Measurements from ENCODE around the gene NFIB. TPM values are rescaled to one million over a fixed set of nuclear protein-coding genes. Genes with fewer than 3 reads are reported as not detected.

The NFIB gene
- total RNA-seq, 1 donor from 2014 or later, result 9.4 TPM

GRCh38 chr9:14340219-14340873, 26.4 kb upstream of the NFIB start:
- Histone ChIP-seq H2AFZ (ENCODE audit: low read depth, low read length) (no peak overlapping the region), H3K27ac (ENCODE audit: low read depth, low read length) (no peak overlapping the region), H3K9me3 (ENCODE audit: insufficient read depth, low read depth, low read length) (no peaks in the 10 kb centered on the region), H3K36me3 (ENCODE audit: insufficient read depth, low read length) (no peaks in the 10 kb centered on the region), H3K27me3 (ENCODE audit: insufficient read depth, low read length) (peaks cover 70% of the 10 kb centered on the region), H3K79me2 (ENCODE audit: insufficient read depth, low read length) (no peaks in the 10 kb centered on the region), H3K9ac (ENCODE audit: low read length) (no peak overlapping the region), H3K4me2 (ENCODE audit: low read length) (no peak overlapping the region), H3K4me1 (ENCODE audit: insufficient read depth, low read length) (no peaks in the 10 kb centered on the region), H3K4me3 (ENCODE audit: insufficient read depth, low read depth, low read length) (no peak overlapping the region), H4K20me1 (ENCODE audit: insufficient read depth, low read length) (no peaks in the 10 kb centered on the region)
- H3K4me3 Mint-ChIP-seq (ENCODE audit: unreplicated experiment), result no peak overlapping the region
- no peaks in the 10 kb centered on the region for H3K9me3 Mint-ChIP-seq (ENCODE audit: unreplicated experiment)
- H3K4me1 Mint-ChIP-seq (ENCODE audit: low read depth, unreplicated experiment), result peaks cover 2% of the 10 kb centered on the region
- DNase-seq (ENCODE audit: low read depth) (no peak), FAIRE-seq (no peak)
- no peak overlapping the region for H3K27ac Mint-ChIP-seq (ENCODE audit: unreplicated experiment)
- TF ChIP-seq EZH2 (IDR thresholded peaks at IDR 0.05; ENCODE audit: insufficient read depth, low read length) (no peak), CTCF (IDR thresholded peaks at IDR 0.05; ENCODE audit: insufficient read depth, low read depth, low read length) (no peak)
- no peaks in the 10 kb centered on the region for H3K36me3 Mint-ChIP-seq (ENCODE audit: low read depth, unreplicated experiment)
- peaks cover 22% of the 10 kb centered on the region for H3K27me3 Mint-ChIP-seq (ENCODE audit: low read depth, unreplicated experiment)

- Histone ChIP-seq H4K20me1 (ENCODE audit: insufficient read depth, low read length) (no peaks in the 10 kb centered on the region), H3K27ac (ENCODE audit: low read depth, low read length) (no peak overlapping the region), H3K4me3 (ENCODE audit: insufficient read depth, low read depth, low read length) (no peak overlapping the region), H3K27me3 (ENCODE audit: insufficient read depth, low read length) (peaks cover 64% of the 10 kb centered on the region), H3K9ac (ENCODE audit: low read length) (no peak overlapping the region), H3K4me2 (ENCODE audit: low read length) (no peak overlapping the region), H3K9me3 (ENCODE audit: insufficient read depth, low read depth, low read length) (no peaks in the 10 kb centered on the region), H2AFZ (ENCODE audit: low read depth, low read length) (no peak overlapping the region), H3K79me2 (ENCODE audit: insufficient read depth, low read length) (no peaks in the 10 kb centered on the region), H3K4me1 (ENCODE audit: insufficient read depth, low read length) (no peaks in the 10 kb centered on the region), H3K36me3 (ENCODE audit: insufficient read depth, low read length) (no peaks in the 10 kb centered on the region)
- no peaks in the 10 kb centered on the region for H3K36me3 Mint-ChIP-seq (ENCODE audit: low read depth, unreplicated experiment)
- no peak overlapping the region for H3K4me3 Mint-ChIP-seq (ENCODE audit: unreplicated experiment)
- FAIRE-seq, result no peak
- H3K27me3 Mint-ChIP-seq (ENCODE audit: low read depth, unreplicated experiment), result peaks cover 22% of the 10 kb centered on the region
- no peaks in the 10 kb centered on the region for H3K9me3 Mint-ChIP-seq (ENCODE audit: unreplicated experiment)
- H3K4me1 Mint-ChIP-seq (ENCODE audit: low read depth, unreplicated experiment), result no peaks in the 10 kb centered on the region
- TF ChIP-seq CTCF (IDR thresholded peaks at IDR 0.05; ENCODE audit: insufficient read depth, low read depth, low read length) (no peak), EZH2 (IDR thresholded peaks at IDR 0.05; ENCODE audit: insufficient read depth, low read length) (no peak)
- DNase-seq (ENCODE audit: low read depth), result no peak
- H3K27ac Mint-ChIP-seq (ENCODE audit: unreplicated experiment), result no peak overlapping the region
Observed at GRCh38 chr9:14339746-14340145, 25.8 kb upstream of the NFIB start.

DNA sequence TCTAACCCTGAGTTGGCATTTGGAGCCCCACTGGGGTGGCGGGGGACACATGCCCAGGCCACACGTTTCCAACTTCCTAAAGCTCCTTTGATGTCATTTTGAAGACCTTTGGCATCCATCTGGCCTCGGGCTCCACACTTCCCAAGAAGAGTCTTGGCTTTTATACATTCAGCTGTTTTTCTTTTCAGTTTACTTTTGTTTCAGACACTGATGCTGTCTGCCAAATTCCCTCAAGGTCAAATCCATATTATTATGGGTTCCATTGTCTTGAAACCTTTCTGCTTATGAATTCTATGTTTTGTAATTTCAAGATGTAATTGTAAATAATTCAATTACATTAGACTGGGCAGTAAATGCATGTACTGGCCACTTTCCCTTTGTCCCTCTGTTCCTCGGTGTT, 23.7 kb upstream of the NFIB start:
- no peaks in the 10 kb centered on the region for H4K20me1 ChIP-seq (ENCODE audit: insufficient read depth, low read length)
- no peak overlapping the region for H3K4me3 ChIP-seq (ENCODE audit: insufficient read depth, low read depth, low read length)
- Mint-ChIP-seq H3K36me3 (ENCODE audit: low read depth, unreplicated experiment) (no peaks in the 10 kb centered on the region), H3K9me3 (ENCODE audit: unreplicated experiment) (no peaks in the 10 kb centered on the region), H3K4me3 (ENCODE audit: unreplicated experiment) (no peak overlapping the region), H3K27ac (ENCODE audit: unreplicated experiment) (no peak overlapping the region), H3K4me1 (ENCODE audit: low read depth, unreplicated experiment) (no peaks in the 10 kb centered on the region), H3K27me3 (ENCODE audit: low read depth, unreplicated experiment) (peaks cover 27% of the 10 kb centered on the region)
- no peak overlapping the region for H2AFZ ChIP-seq (ENCODE audit: low read depth, low read length)
- H3K4me1 ChIP-seq (ENCODE audit: insufficient read depth, low read length), result no peaks in the 10 kb centered on the region
- DNase-seq (ENCODE audit: low read depth) (no peak), FAIRE-seq (no peak)
- TF ChIP-seq EZH2 (IDR thresholded peaks at IDR 0.05; ENCODE audit: insufficient read depth, low read length) (no peak), CTCF (IDR thresholded peaks at IDR 0.05; ENCODE audit: insufficient read depth, low read depth, low read length) (no peak)
- H3K36me3 ChIP-seq (ENCODE audit: insufficient read depth, low read length), result no peaks in the 10 kb centered on the region
- no peaks in the 10 kb centered on the region for H3K79me2 ChIP-seq (ENCODE audit: insufficient read depth, low read length)
- H3K9me3 ChIP-seq (ENCODE audit: insufficient read depth, low read depth, low read length), result no peaks in the 10 kb centered on the region
- no peak overlapping the region for H3K4me2 ChIP-seq (ENCODE audit: low read length)
- peaks cover 45% of the 10 kb centered on the region for H3K27me3 ChIP-seq (ENCODE audit: insufficient read depth, low read length)
- H3K9ac ChIP-seq (ENCODE audit: low read length), result no peak overlapping the region
- no peak overlapping the region for H3K27ac ChIP-seq (ENCODE audit: low read depth, low read length)
